NOMO-1 treated with dmso at 0.1 percent for 144 hours (cell line): ENCODE results near the gene ARHGEF40.

Experiments used
- DNase-seq: peaks from one replicate; lab custom pipeline; 2025; ENCODE audit not compliant: unreplicated experiment; lab: John Stamatoyannopoulos, UW

ARHGEF40 gene

GRCh38 chr14:21070083-21070609, at the start of gene ARHGEF40:
Gene ARHGEF40 (plus strand): TSS chr14:21070304. CDS start chr14:21070397, 93 bp downstream.
- DNase-seq, result peak; percentile 5

GRCh38 chr14:21020977-21021545, 49.0 kb upstream of the ARHGEF40 start:
- DNase-seq, result no peak

GRCh38 chr14:21022686-21023085, 47.4 kb upstream of the ARHGEF40 start:
- DNase-seq, result no peak

GRCh38 chr14:21023174-21023573, 46.9 kb upstream of the ARHGEF40 start:
- no peak for DNase-seq

- DNase-seq, result no peak
Observed at GRCh38 chr14:21023817-21024584, 46.1 kb upstream of the ARHGEF40 start.

GRCh38 chr14:21024585-21025370, 45.3 kb upstream of the ARHGEF40 start, which contains the start of gene NDRG2:
Gene NDRG2 (minus strand): TSS chr14:21025061. CDS start chr14:21023315, 1,746 bp downstream.
- DNase-seq, result peak; percentile 55

- DNase-seq, result no peak
Observed at GRCh38 chr14:21025371-21026273, 44.5 kb upstream of the ARHGEF40 start.

- no peak for DNase-seq
Observed at GRCh38 chr14:21026274-21026987, 43.7 kb upstream of the ARHGEF40 start.

GRCh38 chr14:21026988-21027315, 43.2 kb upstream of the ARHGEF40 start:
- DNase-seq, result no peak

- DNase-seq, result no peak
Observed at GRCh38 chr14:21029917-21030316, 40.2 kb upstream of the ARHGEF40 start, which contains the start of gene TPPP2. Gene TPPP2 (plus strand): TSS chr14:21030217. CDS start chr14:21030582, 365 bp downstream.

GRCh38 chr14:21030531-21030930, 39.6 kb upstream of the ARHGEF40 start:
- no peak for DNase-seq

GRCh38 chr14:21032326-21033132, 37.6 kb upstream of the ARHGEF40 start:
- DNase-seq, result no peak

GRCh38 chr14:21033133-21033698, 36.9 kb upstream of the ARHGEF40 start:
- no peak for DNase-seq

GRCh38 chr14:21034707-21035106, 35.4 kb upstream of the ARHGEF40 start, which contains the start of gene RNASE13:
Gene RNASE13 (minus strand): TSS chr14:21034807. CDS start chr14:21034288, 519 bp downstream.
- no peak for DNase-seq

- DNase-seq, result no peak
Observed at GRCh38 chr14:21036751-21037150, 33.4 kb upstream of the ARHGEF40 start.

GRCh38 chr14:21037156-21037555, 32.9 kb upstream of the ARHGEF40 start:
- DNase-seq, result no peak

GRCh38 chr14:21038441-21039422, 31.4 kb upstream of the ARHGEF40 start:
- DNase-seq, result no peak
